Astrocyte (in vitro differentiated cells and primary cell): ENCODE measurements around the gene REXO1.

Experiments used
- CTCF ChIP-seq: IDR thresholded peaks from 2 replicates; pipeline ENCODE4 v1.5.1; 2011; ENCODE audit warnings: low read depth, mild to moderate bottlenecking, inconsistent platforms, low read length, moderate library complexity; ENCODE audit not compliant: insufficient read depth
- EZH2 ChIP-seq: IDR thresholded peaks from 2 replicates; pipeline ENCODE4 v1.6.1; 2012; ENCODE audit warnings: mild to moderate bottlenecking, low read length, inconsistent platforms; ENCODE audit not compliant: insufficient read depth

GRCh38 chr19:1796395-1797142 is 51.7 kb downstream of the REXO1 start:
- no peak for TF ChIP-seq CTCF
- no peak for TF ChIP-seq EZH2
